BE2C (cell line): ENCODE measurements around the gene AP2A1.

Experiments used
- DNase-seq: peaks from one replicate; pipeline ENCODE4 v3.0.0-alpha.2; 2020
- H3K27me3 ChIP-seq: fragments of 250-450 bp; sonication (Bioruptor Pico); 2 replicates; pipeline ENCODE4 v1.5.1; 2020; ENCODE audit warnings: mild to moderate bottlenecking
- H3K36me3 ChIP-seq: fragments of 250-450 bp; sonication (Bioruptor Pico); 2 replicates; pipeline ENCODE4 v1.5.1; 2020; ENCODE audit warnings: mild to moderate bottlenecking
- H3K4me1 ChIP-seq: fragments of 250-450 bp; sonication (Bioruptor Pico); 2 replicates; pipeline ENCODE4 v1.5.1; 2020
- H3K4me3 ChIP-seq: 2 replicates; pipeline ENCODE4 v1.5.1; 2011; ENCODE audit warnings: low read depth, low read length
- H3K9me3 ChIP-seq: fragments of 250-450 bp; sonication (Bioruptor Pico); 2 replicates; pipeline ENCODE4 v1.5.1; 2020
- TF ChIP-seq, protein P1 (sequence below): IDR thresholded peaks from 2 replicates; pipeline ENCODE4 v1.5.1; 2012; ENCODE audit warnings: mild to moderate bottlenecking, low read depth, low read length

AP2A1 gene

DNA sequence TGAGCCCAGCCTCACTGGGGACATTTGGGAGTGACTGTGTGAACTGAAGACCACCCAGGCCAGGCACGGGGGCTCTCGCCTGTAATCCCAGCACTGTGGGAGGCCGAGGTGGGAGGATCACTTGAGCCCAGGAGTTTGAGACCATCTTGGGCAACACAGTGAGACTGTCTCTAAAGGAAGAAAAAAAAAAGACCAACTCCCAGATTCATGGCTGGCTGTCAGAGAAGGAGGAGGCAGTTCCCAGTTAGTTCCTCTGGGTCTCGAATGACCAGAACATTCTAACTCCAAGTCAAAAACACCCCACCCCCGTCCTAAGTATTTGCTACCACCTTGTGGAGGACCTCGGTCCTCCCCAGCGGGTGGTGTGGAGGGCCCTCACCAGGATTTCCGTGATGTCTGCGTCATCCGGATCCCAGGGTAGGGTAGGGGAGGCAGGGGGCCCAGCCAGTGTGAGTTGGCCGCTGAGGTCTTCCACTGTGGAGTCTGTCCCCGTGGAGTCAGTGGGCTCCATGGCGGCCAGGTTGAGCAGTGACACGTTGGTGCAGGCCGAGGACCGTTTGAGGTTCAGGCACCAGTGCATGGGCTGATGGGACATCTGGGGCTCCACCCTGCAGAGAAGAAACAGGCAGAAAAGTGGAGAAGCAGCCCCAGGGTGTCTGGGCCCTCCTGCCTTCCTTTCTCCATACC, 5.0 kb upstream of the AP2A1 start:
- Histone ChIP-seq H3K4me3 (no peak overlapping the region), H3K36me3 (no peaks in the 10 kb centered on the region), H3K9me3 (no peaks in the 10 kb centered on the region), H3K4me1 (no peaks in the 10 kb centered on the region), H3K27me3 (no peaks in the 10 kb centered on the region)
- TF ChIP-seq, protein P1, sequence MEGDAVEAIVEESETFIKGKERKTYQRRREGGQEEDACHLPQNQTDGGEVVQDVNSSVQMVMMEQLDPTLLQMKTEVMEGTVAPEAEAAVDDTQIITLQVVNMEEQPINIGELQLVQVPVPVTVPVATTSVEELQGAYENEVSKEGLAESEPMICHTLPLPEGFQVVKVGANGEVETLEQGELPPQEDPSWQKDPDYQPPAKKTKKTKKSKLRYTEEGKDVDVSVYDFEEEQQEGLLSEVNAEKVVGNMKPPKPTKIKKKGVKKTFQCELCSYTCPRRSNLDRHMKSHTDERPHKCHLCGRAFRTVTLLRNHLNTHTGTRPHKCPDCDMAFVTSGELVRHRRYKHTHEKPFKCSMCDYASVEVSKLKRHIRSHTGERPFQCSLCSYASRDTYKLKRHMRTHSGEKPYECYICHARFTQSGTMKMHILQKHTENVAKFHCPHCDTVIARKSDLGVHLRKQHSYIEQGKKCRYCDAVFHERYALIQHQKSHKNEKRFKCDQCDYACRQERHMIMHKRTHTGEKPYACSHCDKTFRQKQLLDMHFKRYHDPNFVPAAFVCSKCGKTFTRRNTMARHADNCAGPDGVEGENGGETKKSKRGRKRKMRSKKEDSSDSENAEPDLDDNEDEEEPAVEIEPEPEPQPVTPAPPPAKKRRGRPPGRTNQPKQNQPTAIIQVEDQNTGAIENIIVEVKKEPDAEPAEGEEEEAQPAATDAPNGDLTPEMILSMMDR: no peak
- no peak for DNase-seq

DNA sequence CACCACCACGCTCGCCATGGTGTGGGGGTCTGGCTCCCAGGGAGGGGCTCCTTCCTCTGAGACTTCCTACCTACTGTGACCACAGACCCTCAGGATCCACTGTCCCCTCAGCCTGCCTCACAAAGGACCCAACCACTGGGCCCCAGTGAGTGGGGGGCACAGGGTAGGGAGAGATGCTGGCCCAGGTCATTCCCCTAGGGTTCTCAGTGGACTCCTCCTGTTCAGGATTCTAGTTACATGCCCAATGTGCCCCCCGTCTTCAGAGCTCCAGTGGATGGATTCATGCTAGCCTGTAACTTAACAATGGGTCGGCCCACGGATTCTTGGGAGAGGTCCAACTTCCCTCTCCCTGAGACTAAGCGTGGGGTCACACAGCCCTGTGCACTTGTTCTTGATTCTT, 3.6 kb upstream of the AP2A1 start, which contains the start of gene TSKS:
TSS of gene TSKS (minus strand) at position 77 of the 400 bp plus-strand sequence. CDS start at position 18, 59 bp downstream.
- H3K36me3 ChIP-seq: no peaks in the 10 kb centered on the region
- H3K9me3 ChIP-seq: no peaks in the 10 kb centered on the region
- 0 out of 2 replicates have a peak, but pooled peaks cover 3% of the 10 kb centered on the region for H3K4me1 ChIP-seq
- no peaks in the 10 kb centered on the region for H3K27me3 ChIP-seq
- H3K4me3 ChIP-seq: no peak within 1 kb of the TSS
- TF ChIP-seq, protein P1: no peak
- no peak for DNase-seq

DNA sequence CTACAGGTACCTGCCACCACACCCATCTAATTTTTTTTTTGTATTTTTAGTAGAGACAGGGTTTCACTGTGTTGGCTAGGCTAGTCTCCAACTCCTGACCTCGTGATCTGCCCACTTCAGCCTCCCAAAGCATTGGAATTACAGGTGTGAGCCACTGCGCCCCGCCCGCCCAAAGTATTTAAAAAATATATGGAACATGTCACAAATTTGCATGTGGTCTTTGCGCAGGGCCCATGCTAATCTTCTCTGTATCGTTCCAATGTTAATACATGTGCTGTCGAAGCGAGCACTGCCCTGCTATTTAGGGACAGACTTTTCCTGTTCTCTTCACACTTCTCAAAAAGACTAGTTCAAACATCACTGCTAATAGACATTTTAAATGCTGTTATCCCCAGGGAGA, 2.5 kb upstream of the AP2A1 start:
- Histone ChIP-seq H3K27me3 (no peaks in the 10 kb centered on the region), H3K36me3 (no peaks in the 10 kb centered on the region), H3K4me1 (0 out of 2 replicates have a peak, but pooled peaks cover 3% of the 10 kb centered on the region), H3K4me3 (no peak overlapping the region), H3K9me3 (no peaks in the 10 kb centered on the region)
- TF ChIP-seq, protein P1: no peak
- no peak for DNase-seq

DNA sequence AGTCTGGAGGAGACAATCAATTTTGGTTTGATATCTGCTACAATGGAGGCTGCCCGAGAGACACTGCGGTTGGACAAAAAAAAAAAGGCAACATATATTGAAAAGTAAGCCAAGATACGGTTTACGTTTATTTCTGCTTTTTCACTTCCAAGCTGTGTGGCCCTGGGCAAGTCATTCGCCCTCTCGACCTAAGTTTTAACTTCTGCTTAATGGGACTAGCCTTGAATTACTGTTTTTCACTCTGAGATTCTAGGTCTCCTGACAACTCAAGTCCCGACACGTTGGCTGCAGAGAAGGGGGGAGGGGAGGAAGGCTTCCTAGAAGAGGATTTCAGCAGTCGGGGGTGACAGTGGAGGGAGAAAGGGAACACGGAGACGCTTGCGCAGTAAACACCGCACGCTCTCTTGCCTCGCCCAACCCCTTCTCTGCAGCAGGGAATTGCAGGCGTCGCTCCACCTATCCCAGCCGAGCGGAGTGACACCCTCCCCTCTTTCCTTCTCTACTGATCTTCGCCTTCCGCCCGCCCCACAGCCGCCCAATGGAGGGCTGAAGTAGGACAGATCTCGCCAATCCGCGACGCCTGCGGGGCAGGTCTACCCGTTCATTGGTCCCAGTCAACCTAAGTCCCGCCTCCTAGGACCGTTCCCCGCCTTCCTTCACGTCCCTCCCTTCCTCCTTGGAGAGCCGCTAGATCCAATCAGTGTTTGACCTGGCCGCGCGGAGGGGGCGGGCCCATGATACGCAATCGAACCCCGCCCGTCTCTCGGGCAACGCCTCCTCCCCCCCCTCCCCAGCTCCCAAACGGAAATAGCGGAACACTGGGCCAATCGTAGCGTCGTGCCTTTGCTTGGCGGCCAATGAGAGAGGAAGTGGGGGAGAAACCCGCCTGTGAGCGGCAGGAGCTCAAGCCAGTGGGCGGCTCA, 533 bp upstream of the AP2A1 start:
- DNase-seq: peak; percentile 99
- Histone ChIP-seq H3K4me3 (peak overlapping the region; percentile 52), H3K27me3 (no peaks in the 10 kb centered on the region), H3K4me1 (0 out of 2 replicates have a peak, but pooled peaks cover 3% of the 10 kb centered on the region), H3K36me3 (no peaks in the 10 kb centered on the region), H3K9me3 (no peaks in the 10 kb centered on the region)
- TF ChIP-seq, protein P1: no peak

DNA sequence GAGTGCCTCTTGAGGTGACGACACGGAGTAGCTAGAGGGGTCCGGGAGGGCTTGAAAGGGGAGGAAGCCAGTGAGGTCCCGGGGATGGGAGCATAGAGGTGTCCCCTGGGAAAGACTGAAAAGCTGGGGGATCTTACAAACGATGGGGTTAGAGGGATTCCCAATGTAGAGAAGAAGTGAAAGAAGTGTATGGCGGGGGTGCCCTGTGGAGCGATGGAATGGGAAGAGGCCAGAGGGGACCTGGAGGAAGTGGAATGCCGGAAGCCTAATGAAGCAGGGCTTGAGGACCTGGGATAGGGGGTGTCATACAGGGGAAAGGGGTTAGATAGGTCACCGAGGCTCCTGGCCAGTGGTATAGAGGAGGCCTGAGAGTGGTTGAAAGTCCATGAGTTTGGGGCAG, 580 bp downstream of the AP2A1 start:
- Histone ChIP-seq H3K4me3 (peak overlapping the region; percentile 88), H3K9me3 (no peaks in the 10 kb centered on the region), H3K4me1 (0 out of 2 replicates have a peak, but pooled peaks cover 3% of the 10 kb centered on the region), H3K27me3 (no peaks in the 10 kb centered on the region), H3K36me3 (no peaks in the 10 kb centered on the region)
- DNase-seq: no peak
- TF ChIP-seq, protein P1: no peak
